ENCODE data around the gene PRR29.

PRR29 gene

DNA sequence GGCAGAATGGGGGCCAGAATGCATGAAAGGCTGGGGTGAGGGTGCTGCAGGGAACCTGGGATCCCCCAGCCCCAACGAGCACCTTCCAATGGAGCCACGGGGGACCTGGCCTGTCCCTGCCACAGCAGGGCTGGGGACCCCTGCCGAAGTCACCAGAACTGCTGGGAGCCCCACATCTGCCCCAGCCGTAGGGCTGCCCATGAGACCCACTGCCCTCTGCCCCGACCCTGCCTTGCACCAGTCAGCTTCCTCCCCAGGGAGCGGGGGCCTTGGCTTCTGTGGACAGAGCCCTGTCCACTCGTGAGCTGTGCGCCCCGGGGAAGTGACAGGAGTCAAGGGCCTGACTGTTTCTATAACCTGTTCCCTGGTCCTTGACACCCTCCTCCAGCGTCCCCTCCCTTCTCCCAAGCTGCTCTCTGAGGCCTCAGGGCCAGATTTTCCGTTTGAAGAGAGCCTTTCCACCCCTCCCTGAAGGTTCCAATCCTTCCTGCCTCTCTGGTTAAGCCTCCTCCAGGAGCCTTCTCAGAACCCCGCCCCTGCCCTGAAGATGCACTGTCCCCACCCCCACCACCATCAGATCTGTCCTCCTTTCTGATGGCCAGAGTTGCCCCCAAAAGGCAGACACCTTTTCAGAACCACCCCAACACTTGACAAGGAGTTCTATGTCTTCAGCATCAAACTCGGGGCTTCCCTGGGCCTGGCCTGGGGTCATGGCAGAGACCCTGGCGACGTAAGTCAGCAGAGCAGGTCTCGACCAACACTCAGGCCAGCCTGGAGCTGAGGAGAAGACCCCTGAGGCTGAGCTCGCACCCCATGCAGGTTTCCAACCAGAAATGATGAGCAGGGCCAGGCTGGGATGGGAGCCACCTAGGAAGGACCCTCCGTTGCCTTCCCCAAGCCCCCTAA, 10.7 kb upstream of the PRR29 start:
- H3K79me2 ChIP-seq (ENCODE audit: insufficient read depth, low read length) = no peaks in the 10 kb centered on the region
- H4K20me1 ChIP-seq (ENCODE audit: low read depth, low read length) = no peaks in the 10 kb centered on the region
- H3K36me3 ChIP-seq (ENCODE audit: low read length) = no peaks in the 10 kb centered on the region
- no peak for TF ChIP-seq EZH2phosphoT487 (conservative IDR thresholded peaks at IDR 0.05; ENCODE audit: low read length)
- TF ChIP-seq, protein P1, sequence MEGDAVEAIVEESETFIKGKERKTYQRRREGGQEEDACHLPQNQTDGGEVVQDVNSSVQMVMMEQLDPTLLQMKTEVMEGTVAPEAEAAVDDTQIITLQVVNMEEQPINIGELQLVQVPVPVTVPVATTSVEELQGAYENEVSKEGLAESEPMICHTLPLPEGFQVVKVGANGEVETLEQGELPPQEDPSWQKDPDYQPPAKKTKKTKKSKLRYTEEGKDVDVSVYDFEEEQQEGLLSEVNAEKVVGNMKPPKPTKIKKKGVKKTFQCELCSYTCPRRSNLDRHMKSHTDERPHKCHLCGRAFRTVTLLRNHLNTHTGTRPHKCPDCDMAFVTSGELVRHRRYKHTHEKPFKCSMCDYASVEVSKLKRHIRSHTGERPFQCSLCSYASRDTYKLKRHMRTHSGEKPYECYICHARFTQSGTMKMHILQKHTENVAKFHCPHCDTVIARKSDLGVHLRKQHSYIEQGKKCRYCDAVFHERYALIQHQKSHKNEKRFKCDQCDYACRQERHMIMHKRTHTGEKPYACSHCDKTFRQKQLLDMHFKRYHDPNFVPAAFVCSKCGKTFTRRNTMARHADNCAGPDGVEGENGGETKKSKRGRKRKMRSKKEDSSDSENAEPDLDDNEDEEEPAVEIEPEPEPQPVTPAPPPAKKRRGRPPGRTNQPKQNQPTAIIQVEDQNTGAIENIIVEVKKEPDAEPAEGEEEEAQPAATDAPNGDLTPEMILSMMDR (IDR thresholded peaks at IDR 0.05; ENCODE audit: insufficient read depth, low read length, poor library complexity, severe bottlenecking) = no peak
- no peak overlapping the region for H3K27ac ChIP-seq (ENCODE audit: low read depth, low read length)
- no peaks in the 10 kb centered on the region for H3K9me2 ChIP-seq (replicated peaks; ENCODE audit: insufficient read depth, low read length)
- H3K4me2 ChIP-seq (ENCODE audit: low read depth, low read length, poor library complexity, severe bottlenecking) = no peak overlapping the region
- no peak overlapping the region for H2AFZ ChIP-seq (ENCODE audit: low read depth, low read length, severe bottlenecking)
- no peaks in the 10 kb centered on the region for H3K27me3 ChIP-seq (ENCODE audit: low read length)
- no peaks in the 10 kb centered on the region for H3F3A ChIP-seq (ENCODE audit: insufficient read depth)
- H3K9me3 ChIP-seq (ENCODE audit: insufficient read depth, low read length) = no peaks in the 10 kb centered on the region
- H3K9ac ChIP-seq (ENCODE audit: low read length) = no peak overlapping the region
- no peak overlapping the region for H3K4me3 ChIP-seq (ENCODE audit: insufficient read depth, low read length, poor library complexity, severe bottlenecking)

DNA sequence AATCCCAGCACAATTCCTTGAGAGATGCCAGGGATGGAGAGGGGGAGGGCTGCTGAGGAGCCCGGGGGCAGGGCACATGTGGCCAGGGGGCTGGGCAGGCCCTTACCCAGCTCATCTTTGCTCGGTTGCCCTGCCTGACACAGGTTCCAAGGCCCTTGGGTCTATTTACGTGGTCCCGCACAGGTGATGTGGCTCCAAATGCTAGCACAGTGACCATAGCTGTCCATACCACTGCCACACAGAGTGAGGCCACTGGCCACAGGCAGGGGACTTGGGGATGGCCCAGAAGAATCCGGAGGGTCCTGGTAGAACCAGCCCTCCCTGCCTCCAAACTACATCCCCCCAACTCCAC, 10.0 kb upstream of the PRR29 start:
- Histone ChIP-seq H3K4me2 (ENCODE audit: low read depth, low read length, poor library complexity, severe bottlenecking) (no peak overlapping the region), H4K20me1 (ENCODE audit: low read depth, low read length) (no peaks in the 10 kb centered on the region), H3K4me3 (ENCODE audit: insufficient read depth, low read length, poor library complexity, severe bottlenecking) (no peak overlapping the region), H3K79me2 (ENCODE audit: insufficient read depth, low read length) (no peaks in the 10 kb centered on the region), H3F3A (ENCODE audit: insufficient read depth) (no peaks in the 10 kb centered on the region), H2AFZ (ENCODE audit: low read depth, low read length, severe bottlenecking) (no peak overlapping the region), H3K9me3 (ENCODE audit: insufficient read depth, low read length) (no peaks in the 10 kb centered on the region), H3K9me2 (replicated peaks; ENCODE audit: insufficient read depth, low read length) (no peaks in the 10 kb centered on the region), H3K27me3 (ENCODE audit: low read length) (no peaks in the 10 kb centered on the region), H3K9ac (ENCODE audit: low read length) (no peak overlapping the region), H3K27ac (ENCODE audit: low read depth, low read length) (no peak overlapping the region), H3K36me3 (ENCODE audit: low read length) (no peaks in the 10 kb centered on the region)
- TF ChIP-seq EZH2phosphoT487 (conservative IDR thresholded peaks at IDR 0.05; ENCODE audit: low read length) = no peak
- TF ChIP-seq, protein P1 (IDR thresholded peaks at IDR 0.05; ENCODE audit: insufficient read depth, low read length, poor library complexity, severe bottlenecking) = no peak

GRCh38 chr17:63988741-63989621, 9.2 kb upstream of the PRR29 start:
- TF ChIP-seq EZH2phosphoT487 (conservative IDR thresholded peaks at IDR 0.05; ENCODE audit: low read length) = no peak
- TF ChIP-seq, protein P1 (IDR thresholded peaks at IDR 0.05; ENCODE audit: insufficient read depth, low read length, poor library complexity, severe bottlenecking) = no peak
- H3F3A ChIP-seq (ENCODE audit: insufficient read depth) = no peaks in the 10 kb centered on the region
- H3K27ac ChIP-seq (ENCODE audit: low read depth, low read length) = no peak overlapping the region
- no peaks in the 10 kb centered on the region for H3K9me2 ChIP-seq (replicated peaks; ENCODE audit: insufficient read depth, low read length)
- H3K9ac ChIP-seq (ENCODE audit: low read length) = no peak overlapping the region
- no peaks in the 10 kb centered on the region for H3K9me3 ChIP-seq (ENCODE audit: insufficient read depth, low read length)
- H3K4me3 ChIP-seq (ENCODE audit: insufficient read depth, low read length, poor library complexity, severe bottlenecking) = no peak overlapping the region
- no peaks in the 10 kb centered on the region for H3K27me3 ChIP-seq (ENCODE audit: low read length)
- no peak overlapping the region for H2AFZ ChIP-seq (ENCODE audit: low read depth, low read length, severe bottlenecking)
- H3K4me2 ChIP-seq (ENCODE audit: low read depth, low read length, poor library complexity, severe bottlenecking) = no peak overlapping the region
- H3K36me3 ChIP-seq (ENCODE audit: low read length) = no peaks in the 10 kb centered on the region
- H4K20me1 ChIP-seq (ENCODE audit: low read depth, low read length) = no peaks in the 10 kb centered on the region
- H3K79me2 ChIP-seq (ENCODE audit: insufficient read depth, low read length) = no peaks in the 10 kb centered on the region

Measured in SU-DHL-6 (cell line).